Suprapubic skin (tissue), 4 donors: ENCODE results near the gene CD86. TPM values are rescaled to one million over a fixed set of nuclear protein-coding genes. Genes with fewer than 3 reads are reported as not detected.

ENCODE experiments used
- DNase-seq, 2 donors: peaks; one replicate each; pipeline ENCODE4 v3.0.0-alpha.2; 2019; ENCODE audit warnings: low spot score in 2 of 2
- H3K27ac ChIP-seq: fragments of 200-600 bp; sonication (generic); one replicate; pipeline ENCODE4 v1.5.1; 2019
- H3K27me3 ChIP-seq: fragments of 200-600 bp; sonication (generic); one replicate; pipeline ENCODE4 v1.5.1; 2019
- H3K36me3 ChIP-seq: fragments of 200-600 bp; sonication (generic); one replicate; pipeline ENCODE4 v1.5.1; 2019
- H3K4me1 ChIP-seq: fragments of 200-600 bp; sonication (generic); one replicate; pipeline ENCODE4 v1.5.1; 2019
- H3K4me3 ChIP-seq: fragments of 200-600 bp; sonication (generic); one replicate; pipeline ENCODE4 v1.5.1; 2019; ENCODE audit warnings: mild to moderate bottlenecking
- H3K9me3 ChIP-seq: fragments of 200-600 bp; sonication (generic); one replicate; pipeline ENCODE4 v1.5.1; 2019
- EP300 ChIP-seq: sonication (generic); formaldehyde crosslinking; IDR thresholded peaks from one replicate; pipeline ENCODE4 v1.6.1; 2017; ENCODE audit warnings: antibody characterized with exemption
- POLR2A ChIP-seq, 2 donors: fragments of 450-650 bp; IDR thresholded peaks; one replicate each; pipeline ENCODE4 v1.6.1; 2017; ENCODE audit warnings: antibody characterized with exemption in 2 of 2, mild to moderate bottlenecking in 2 of 2, moderate library complexity in 2 of 2
- POLR2AphosphoS5 ChIP-seq, 3 donors: sonication (generic); formaldehyde crosslinking; IDR thresholded peaks; one replicate each; pipeline ENCODE4 v1.6.1; 2017; ENCODE audit warnings: antibody characterized with exemption in 3 of 3
- WGBS: methylation state at CpG from one replicate; pipeline ENCODE4 v1.1.5; 2018; 5-methylcytosine and 5-hydroxymethylcytosine counted together
- total RNA-seq, 4 donors: library from RNA; depleted of rRNA; stranded (reverse); fragments of >200 nt; gene quantifications; one replicate each; pipeline ENCODE4 v1.1.0, GENCODE V29; 2016
- TF ChIP-seq, protein P1 (sequence below), 2 donors: fragments of 200-600 bp in 1 of 2; fragments of 450-650 bp in 1 of 2; sonication (generic) in 1 of 2; IDR thresholded peaks; one replicate each; pipeline ENCODE4 v1.5.1; 2016 to 2019; ENCODE audit warnings: antibody characterized with exemption in 2 of 2, mild to moderate bottlenecking in 1 of 2, moderate library complexity in 1 of 2

CD86 gene
- total RNA-seq, 4 donors from 2014 or later = 2.2 to 12.2 (median 3.3) TPM

DNA sequence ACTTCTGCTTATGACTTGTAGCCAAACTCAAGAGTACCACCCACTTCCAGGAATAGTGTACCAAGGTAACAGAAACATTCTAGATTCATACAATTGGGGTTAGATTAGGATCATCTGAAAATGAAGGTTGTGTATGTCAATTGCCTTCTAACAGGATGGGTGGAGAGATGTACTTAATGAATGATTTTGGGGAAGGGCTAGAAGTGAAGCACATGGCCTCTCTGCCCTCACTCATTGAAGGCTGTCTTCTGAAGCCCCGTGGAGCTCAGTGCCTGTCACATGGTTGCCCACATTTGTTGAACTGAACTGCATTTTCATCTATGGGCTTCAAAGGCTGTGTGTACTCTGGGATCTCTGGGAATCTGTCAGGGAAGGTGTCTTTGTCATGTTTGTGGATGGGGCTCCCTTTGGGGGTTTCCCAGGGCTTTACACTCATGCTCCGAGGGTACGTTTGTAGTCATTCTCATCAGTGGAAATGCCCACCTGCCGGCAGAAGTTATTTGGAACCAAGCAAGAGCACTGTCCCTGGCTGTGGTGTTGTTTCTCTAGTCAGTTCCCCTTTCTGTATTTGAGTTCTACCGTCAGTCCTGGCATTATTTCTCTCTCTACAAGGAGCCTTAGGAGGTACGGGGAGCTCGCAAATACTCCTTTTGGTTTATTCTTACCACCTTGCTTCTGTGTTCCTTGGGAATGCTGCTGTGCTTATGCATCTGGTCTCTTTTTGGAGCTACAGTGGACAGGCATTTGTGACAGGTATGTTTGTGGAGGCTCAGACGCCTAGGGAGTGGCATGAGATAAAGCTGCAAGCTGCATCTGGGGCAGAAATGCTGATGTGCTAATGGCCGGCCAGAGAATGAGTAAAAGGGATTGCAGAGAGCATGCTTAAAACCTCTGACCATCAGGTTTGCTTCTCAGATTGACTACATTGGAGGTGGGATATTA is 22.4 kb downstream of the CD86 start:
- no peak overlapping the region for H3K4me3 ChIP-seq
- 69% methylated on average over 9 of the region's 9 CpGs for WGBS
- no peaks in the 10 kb centered on the region for H3K9me3 ChIP-seq

GRCh38 chr3:122078235-122078935 is 23.2 kb downstream of the CD86 start:
- Histone ChIP-seq H3K9me3 (no peaks in the 10 kb centered on the region), H3K27me3 (peaks cover 3% of the 10 kb centered on the region), H3K36me3 (no peaks in the 10 kb centered on the region), H3K4me1 (peaks cover 2% of the 10 kb centered on the region), H3K27ac (no peak overlapping the region), H3K4me3 (no peak overlapping the region)
- DNase-seq = no peak
- 56% methylated on average over 8 of the region's 8 CpGs for WGBS
- TF ChIP-seq, protein P1, sequence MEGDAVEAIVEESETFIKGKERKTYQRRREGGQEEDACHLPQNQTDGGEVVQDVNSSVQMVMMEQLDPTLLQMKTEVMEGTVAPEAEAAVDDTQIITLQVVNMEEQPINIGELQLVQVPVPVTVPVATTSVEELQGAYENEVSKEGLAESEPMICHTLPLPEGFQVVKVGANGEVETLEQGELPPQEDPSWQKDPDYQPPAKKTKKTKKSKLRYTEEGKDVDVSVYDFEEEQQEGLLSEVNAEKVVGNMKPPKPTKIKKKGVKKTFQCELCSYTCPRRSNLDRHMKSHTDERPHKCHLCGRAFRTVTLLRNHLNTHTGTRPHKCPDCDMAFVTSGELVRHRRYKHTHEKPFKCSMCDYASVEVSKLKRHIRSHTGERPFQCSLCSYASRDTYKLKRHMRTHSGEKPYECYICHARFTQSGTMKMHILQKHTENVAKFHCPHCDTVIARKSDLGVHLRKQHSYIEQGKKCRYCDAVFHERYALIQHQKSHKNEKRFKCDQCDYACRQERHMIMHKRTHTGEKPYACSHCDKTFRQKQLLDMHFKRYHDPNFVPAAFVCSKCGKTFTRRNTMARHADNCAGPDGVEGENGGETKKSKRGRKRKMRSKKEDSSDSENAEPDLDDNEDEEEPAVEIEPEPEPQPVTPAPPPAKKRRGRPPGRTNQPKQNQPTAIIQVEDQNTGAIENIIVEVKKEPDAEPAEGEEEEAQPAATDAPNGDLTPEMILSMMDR (IDR thresholded peaks at IDR 0.05) = no peak
- TF ChIP-seq EP300 = no peak
- no peak for TF ChIP-seq POLR2A (IDR thresholded peaks at IDR 0.05)
- TF ChIP-seq POLR2AphosphoS5 (IDR thresholded peaks at IDR 0.05) = no peak

More for the DNA sequence above, 22.4 kb downstream of the CD86 start:
- H3K4me1 ChIP-seq = peaks cover 2% of the 10 kb centered on the region
- H3K27ac ChIP-seq = no peak overlapping the region
- TF ChIP-seq, protein P1 (IDR thresholded peaks at IDR 0.05) = no peak
- TF ChIP-seq POLR2AphosphoS5 (IDR thresholded peaks at IDR 0.05) = no peak
- peaks cover 3% of the 10 kb centered on the region for H3K27me3 ChIP-seq
- DNase-seq = no peak
- no peaks in the 10 kb centered on the region for H3K36me3 ChIP-seq

DNA sequence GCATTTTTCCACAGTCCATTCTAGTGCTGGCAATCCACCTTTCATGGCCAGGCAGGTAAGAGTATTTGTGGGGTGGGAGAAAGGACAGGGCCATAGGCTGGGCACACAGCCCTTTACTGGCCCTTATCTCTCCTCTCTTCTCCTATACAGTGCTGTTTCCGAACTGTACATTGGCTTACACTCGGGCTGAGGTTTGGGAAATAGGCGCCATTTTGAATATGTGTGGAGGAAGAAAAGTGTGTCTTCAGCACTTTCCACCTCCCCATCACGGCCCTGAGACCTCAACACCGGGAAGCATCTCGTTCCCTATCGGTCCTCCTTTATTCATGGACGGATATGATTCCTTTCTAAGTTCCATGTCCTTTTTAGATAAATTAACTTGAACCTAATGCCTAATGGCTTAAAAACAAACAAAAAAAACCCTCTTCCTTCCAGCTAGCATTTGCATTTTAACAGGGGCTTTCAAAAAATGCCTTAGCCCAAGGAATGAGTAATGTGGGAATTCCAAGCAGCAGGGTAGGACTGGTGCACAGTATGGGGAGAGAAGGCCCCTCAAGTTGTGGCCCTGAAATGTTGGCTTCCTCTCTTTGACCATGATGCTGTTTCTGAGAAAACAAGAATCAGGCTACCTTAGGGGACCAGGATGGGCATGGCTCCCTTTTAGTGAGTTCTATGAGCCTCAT is 24.5 kb downstream of the CD86 start:
- H3K27ac ChIP-seq = no peak overlapping the region
- DNase-seq = no peak
- H3K36me3 ChIP-seq = no peaks in the 10 kb centered on the region
- no peak overlapping the region for H3K4me3 ChIP-seq
- TF ChIP-seq POLR2A (IDR thresholded peaks at IDR 0.05) = no peak
- no peak for TF ChIP-seq EP300
- no peak for TF ChIP-seq POLR2AphosphoS5 (IDR thresholded peaks at IDR 0.05)
- TF ChIP-seq, protein P1 (IDR thresholded peaks at IDR 0.05) = no peak
- H3K9me3 ChIP-seq = no peaks in the 10 kb centered on the region
- H3K4me1 ChIP-seq = peaks cover 2% of the 10 kb centered on the region
- H3K27me3 ChIP-seq = peaks cover 3% of the 10 kb centered on the region
- WGBS = 91% methylated on average over 8 of the region's 8 CpGs

- no peaks in the 10 kb centered on the region for H3K9me3 ChIP-seq
- no peaks in the 10 kb centered on the region for H3K36me3 ChIP-seq
- DNase-seq = no peak
- no peak for TF ChIP-seq POLR2A (IDR thresholded peaks at IDR 0.05)
- TF ChIP-seq, protein P1 (IDR thresholded peaks at IDR 0.05) = no peak
- TF ChIP-seq EP300 = no peak
- no peak for TF ChIP-seq POLR2AphosphoS5 (IDR thresholded peaks at IDR 0.05)
- H3K27me3 ChIP-seq = peaks cover 3% of the 10 kb centered on the region
- no peak overlapping the region for H3K27ac ChIP-seq
- no peak overlapping the region for H3K4me3 ChIP-seq
- peaks cover 2% of the 10 kb centered on the region for H3K4me1 ChIP-seq
- 89% methylated on average over 9 of the region's 9 CpGs for WGBS
Observed at GRCh38 chr3:122080207-122080587, 25.0 kb downstream of the CD86 start.
